Heart left ventricle (tissue), 13 donors: Measurements from ENCODE around the gene DRC3.

Experiments used
- CTCF ChIP-seq, 12 donors: fragments of 200-600 bp; sonication (generic) in 4 of 12; IDR thresholded peaks; one replicate each; pipeline versions ENCODE4 v1.5.0 to v1.8.0; 2018 to 2022; ENCODE audit warnings: antibody characterized with exemption in 12 of 12, mild to moderate bottlenecking in 5 of 12
- POLR2A ChIP-seq, 2 donors: fragments of 450-650 bp; IDR thresholded peaks; one replicate each; pipeline ENCODE4 v1.6.1; 2017; ENCODE audit warnings: antibody characterized with exemption in 2 of 2, mild to moderate bottlenecking in 2 of 2, moderate library complexity in 2 of 2
- donor health status: ischemic (EF 13 %, LVEDD 7.1; RV severe dilation, severe dysfunction).
- donor health status: DM: no; HTN: yes; CAD: no.
- donor health status: DM: no; HTN: no; CAD: no.
- donor health status: ischemic (EF 25% LVEDD 6.9; RV normal size, moderate dysfunction).
- donor health status: ischemic (EF 25% LVEDD 5.7; RV mildly dilated, moderate dysfunction).
- donor health status: ischemic (EF 35%, LVEDD 5.7; RV mildly dilated, moderate dysfunction).
- donor health status: nonischemic (EF 11% LVEDD 7.7; RV severe dilation, severe dysfunction).
- donor health status: DM: yes; HTN: yes; CAD: no.
- donor health status: PGD.
- donor health status: ischemic (EF 29% LVEDD 5.4; RV normal size, mild dysfunction).
- donor health status: nonischemic (EF 23%, LVEDD 6.1; RV moderate dilation, normal function).

GRCh38 chr17:18028952-18029540, 56.4 kb downstream of the DRC3 start:
- TF ChIP-seq POLR2A (IDR thresholded peaks at IDR 0.05) (no peak), CTCF (IDR thresholded peaks at IDR 0.05) (no peak)
